Inflammatory macrophage (primary cell): ENCODE results near the gene SWT1.
A peak's percentile ranks its signal among the peaks of the same experiment; 100 is the strongest.
"Not testable (repeated sequence)": the region's sequence is repeated elsewhere in the genome, so short reads cannot be mapped to it uniquely, and the experiment has no call there.

ENCODE experiments used
- DNase-seq, 2 donors: peaks; one replicate each; pipeline ENCODE4 v3.0.0-alpha.2; 2020 to 2022

The SWT1 gene

DNA sequence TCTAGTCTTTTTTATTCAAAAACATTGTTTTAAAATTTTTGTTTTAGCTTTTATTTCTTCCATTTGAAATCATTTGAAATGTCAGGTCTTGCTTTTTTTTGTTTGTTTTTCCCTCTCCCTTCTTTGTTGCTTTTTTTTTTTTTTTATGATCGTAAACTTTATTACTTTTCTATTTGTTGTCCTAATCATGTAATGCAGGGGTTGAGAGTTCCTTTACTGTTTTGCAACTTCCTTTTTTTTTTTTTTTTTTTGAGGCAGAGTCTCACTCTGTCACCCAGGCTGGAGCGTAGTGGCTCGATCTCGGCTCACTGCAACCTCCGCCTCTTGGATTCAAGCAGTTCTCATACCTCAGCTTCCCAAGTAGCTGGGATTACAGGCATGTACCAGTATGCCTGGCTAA is 135.3 kb downstream of the SWT1 start:
- peak; percentile 55 to 72 for DNase-seq

DNA sequence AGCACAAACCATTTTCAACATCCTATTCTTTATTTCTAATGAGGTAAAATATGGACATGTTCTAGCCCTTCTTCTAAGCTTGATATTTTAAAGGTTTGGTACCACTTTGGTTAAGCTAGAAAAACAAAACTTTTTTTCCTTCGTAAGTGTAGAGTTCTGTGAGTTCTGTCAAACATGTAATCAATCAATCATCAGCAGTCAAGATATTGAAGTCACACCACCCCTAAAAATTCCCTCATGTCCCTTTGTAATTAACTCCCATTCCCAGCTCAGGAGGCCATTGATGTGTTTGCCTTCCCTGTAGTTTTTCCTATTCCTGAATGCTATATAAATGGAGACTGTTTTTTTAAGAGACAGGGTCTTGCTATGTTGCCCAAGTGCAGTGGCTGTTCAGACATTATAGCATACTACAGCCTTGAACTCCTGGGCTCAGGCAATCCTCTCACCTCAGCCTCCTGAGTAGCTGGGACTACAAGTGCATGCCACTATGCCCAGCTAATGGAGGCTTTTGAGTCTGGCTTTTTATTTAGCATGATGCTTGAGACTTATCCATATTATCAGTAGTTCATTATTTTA is 137.1 kb downstream of the SWT1 start:
- no peak for DNase-seq

DNA sequence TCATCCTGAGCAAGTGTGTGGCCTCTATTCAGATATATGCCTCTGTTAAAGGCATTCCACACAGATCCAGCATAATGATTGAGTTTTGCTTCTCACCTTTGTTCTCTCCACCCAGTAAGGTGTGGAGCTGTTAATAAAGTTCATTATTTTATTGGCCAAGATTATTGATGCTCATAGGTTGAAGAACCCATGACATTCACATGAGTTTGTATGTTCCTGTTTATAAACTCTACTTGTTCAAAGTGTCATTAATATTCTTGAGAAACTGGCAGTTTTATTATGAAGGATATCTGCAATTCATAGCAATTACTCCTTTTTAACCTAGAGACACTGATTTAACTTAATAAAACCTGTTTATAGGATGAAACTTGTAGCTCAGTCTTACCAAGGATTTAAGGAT is 138.1 kb downstream of the SWT1 start:
- DNase-seq = no peak

DNA sequence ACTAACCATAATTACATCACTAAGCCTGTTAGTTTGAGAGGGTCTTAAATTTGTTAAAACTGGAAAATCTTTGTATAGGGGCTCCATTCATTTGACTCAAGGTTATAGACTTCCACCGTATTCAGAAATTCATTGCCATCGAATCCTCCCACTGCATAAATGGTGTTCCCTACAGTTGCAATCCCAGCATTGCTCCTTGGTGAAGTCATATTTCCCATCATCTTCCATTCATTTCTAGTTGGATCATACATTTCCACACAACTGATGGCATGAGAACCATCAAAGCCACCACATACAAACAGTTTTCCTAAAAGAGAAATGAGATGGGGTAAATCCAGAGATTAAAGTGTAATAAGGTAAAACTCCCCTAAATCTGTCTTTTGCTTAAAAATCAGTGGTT is 141.0 kb downstream of the SWT1 start:
- no peak for DNase-seq

DNA sequence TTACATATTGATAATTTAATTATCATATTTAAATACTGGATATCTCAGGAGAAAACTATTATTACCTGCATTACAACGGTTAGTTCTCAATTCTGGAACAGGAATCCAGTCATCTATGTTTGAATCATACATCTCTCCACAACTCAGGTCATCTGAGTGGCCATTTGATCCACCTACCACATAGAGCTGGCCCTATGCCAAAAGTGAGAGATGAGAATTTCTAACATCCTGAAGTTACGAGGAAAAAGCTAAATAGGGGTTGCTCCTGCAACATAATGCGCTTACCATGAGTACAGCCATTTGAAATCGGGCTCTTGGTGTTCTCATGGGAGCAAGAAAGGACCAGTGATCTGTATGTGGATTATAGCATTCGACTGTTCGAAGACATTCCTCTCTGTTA is 143.2 kb downstream of the SWT1 start:
- DNase-seq = no peak

DNA sequence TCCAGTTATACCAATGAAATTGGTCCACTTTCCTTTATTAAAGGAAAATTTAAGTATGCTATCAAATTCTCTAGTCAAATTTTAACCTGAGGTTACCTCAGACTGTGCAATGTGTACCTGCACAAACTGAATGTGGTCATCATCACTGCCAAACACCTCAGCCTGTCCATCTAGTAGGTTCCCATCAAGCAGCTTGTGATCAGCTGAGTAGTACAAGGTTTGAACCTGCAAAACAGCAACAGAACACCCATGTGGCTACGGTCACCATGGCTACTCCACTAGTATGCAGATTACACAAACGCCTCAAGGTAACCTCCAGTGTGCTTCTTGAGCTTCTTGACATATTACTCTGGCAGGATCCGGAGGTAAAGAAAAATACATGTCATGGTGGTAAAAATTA is 148.5 kb downstream of the SWT1 start:
- DNase-seq = no peak

DNA sequence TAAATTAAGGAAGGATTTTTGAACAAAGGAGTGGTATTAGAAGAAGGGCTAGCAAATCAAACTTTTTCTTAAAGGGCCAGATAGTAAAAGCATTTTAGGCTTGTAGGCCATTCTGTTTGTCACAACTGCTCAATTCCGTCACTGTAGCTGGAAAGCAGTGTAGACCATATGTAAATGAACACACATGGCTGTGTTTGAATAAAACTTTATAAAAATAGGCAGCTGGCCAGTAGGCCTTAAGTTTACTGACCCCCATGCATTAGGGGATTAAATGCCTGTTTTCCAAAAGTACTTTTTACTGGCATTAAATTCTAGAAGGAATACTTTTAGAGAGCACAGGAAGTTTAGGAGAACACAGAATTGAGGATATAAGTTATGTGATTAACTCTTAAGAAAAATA is 151.2 kb downstream of the SWT1 start:
- DNase-seq = no peak

DNA sequence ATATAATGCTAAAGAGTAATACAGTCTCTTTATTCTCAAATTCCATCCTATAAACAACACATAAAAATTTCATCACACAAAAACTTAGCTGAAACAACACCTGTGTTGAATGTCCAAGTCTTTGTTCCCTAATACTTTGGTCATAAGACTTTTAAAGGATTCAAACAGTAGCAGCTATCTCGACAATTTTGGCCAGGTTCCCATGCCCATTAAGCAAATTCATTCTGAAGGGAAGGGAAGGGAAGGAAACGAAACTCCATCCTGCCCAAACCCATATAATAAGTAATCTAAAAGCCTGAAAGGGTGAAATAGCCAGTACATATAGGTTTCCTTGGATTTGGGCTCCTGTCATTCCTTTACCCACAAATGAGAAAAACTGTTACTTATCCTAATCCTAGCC is 152.6 kb downstream of the SWT1 start:
- no peak for DNase-seq

DNA sequence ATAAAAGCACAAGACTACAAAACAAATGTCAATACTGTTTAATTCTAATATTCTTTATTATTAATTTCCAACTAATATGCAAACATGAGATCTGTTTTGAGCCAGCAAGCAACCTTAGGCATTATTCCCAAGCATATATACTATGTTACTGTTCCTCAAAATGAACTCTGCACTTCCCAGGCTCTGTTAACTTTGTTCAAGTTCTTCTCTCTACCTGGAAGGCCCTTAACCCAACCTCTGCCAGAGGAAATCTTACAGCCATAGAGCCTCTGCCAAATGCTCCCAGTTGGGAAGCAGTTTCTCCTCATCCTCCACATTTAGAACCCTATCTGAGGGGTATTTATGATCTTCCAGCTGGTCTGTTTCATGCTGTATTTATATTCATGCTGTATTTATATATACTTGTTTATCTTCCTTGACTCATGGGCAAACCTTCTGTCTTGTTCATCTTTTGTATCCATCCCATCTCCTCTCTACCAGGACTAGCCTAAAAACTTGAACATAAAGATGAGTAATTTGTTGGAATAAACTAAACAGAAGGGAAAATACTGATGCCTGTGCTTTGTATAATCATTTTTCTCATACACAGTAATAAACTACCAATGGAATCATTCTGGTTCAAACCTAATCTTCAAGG is 154.7 kb downstream of the SWT1 start:
- no peak for DNase-seq

DNA sequence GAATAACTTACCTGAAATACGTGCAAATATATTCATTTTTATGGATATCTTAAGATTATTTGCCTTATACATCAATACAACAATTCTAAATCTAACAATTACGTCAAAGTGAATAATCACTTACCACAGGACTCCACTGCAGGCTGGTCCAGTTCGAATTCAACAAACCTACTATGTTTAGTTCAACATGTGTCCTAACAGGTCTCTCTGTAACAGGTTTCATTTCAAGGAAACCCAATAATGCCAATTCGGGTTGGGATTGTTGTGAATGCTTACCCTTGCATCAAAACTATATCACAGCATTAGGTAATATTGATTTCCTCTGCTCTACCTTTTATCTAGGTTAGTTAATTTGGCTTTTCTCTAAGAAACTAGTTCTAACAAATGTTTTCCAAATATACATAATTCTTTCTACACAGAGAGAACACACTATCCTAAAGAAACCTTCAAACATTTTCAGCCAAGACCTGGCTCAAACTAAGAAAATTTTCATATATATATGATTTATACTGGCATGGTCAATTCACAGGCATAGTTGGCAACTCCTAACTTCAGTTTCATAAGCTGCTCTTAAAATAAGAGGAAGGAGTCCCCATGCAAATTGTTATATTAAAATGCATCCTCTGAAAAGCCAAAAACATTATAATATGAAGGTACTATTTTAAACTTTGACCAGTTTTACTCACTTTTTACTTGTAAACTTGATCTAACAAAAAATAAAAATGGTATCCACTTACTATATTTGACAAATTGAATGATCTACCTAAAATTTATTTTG is 155.6 kb downstream of the SWT1 start:
- no peak for DNase-seq

DNA sequence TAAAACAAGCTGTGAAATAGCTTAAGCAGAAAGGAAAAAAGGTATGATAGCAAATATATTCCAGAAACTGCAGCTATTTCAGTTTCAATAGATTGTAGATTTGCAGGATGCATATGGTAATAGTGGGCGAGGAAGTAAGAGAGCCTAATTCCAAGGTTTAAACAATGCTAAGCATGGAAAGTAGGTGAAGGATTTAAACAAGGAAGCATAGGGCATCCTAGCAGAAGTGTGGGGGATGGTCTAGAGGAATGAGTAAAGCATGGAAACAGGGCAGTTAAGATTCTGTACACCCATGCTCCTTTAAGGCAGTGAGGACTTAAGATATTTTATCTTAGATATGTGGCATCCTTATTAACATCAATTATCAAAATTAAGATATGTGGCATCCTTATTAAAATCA is 157.4 kb downstream of the SWT1 start:
- peak in 1 of 2 donors; percentile 10 for DNase-seq

DNA sequence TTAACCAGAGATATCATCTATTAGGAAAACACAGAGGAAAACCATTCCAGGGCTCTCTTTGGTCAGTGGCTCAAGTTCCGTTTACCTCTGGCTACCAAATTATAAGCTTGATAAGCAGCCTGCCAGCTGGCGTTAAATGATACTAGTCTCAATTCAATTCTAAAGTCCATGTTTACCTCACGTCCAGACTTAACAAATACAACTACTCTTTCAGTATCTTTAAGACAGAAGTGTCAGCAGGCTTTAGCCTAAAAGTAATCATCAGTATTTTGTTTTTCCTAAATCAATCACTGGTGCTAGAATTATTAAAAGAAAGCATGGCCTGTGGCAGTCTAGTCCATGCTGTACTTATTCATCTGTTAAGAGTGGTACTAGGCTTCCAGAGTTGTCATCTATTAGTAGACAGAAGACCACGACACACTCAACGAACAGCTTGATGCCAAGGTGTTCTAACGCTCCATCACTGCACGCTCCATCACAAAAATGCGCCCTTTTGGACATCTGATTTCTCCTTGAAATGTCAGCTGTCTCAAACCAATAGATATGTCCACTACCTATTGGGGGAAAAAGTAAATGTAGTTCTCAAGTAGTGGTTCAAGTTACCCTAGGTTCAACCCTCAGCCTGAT is 158.6 kb downstream of the SWT1 start:
- DNase-seq = no peak

DNA sequence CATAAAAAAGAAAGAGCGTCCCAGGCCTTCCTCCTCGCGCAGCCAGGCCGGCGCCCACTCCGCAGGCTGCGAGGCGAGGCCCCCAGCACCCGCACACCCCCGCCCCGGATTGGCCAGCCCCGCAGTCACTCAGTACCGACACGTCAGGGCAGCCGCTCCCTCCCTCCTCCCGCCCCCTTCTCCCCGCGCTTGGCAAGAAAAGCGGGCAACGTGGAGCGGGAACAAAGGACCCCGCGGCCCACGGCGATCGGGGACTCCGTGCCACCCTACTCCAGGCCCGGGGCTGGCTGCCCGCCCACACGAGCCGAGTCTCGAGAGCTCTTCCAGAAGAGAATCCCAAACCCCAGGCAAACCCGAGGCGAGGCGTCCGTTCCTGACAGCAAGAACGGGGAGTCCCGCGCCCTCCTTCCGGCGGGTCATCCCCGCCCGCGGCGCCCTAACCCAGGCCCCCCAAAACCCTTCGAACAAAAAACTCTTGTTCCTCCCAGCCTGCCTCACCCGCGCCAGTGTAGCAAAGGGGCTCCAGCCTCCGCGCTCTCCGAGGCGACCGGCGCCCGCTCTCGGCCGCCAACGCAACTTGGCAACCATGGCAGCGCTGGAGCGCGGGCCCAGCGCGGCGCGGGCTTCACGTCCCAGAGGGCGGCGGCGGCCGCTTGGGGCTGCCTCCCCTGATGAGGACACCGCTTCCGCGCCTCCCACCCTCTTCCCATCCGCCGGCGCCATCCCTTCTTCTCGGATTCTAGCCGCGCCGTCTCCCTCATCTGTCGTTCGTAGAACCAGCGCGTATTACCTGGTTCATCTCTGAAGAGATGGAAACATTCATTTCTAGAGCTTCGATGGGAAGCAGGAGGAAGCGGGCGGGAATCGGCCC is 159.4 kb downstream of the SWT1 start:
- DNase-seq = peak; percentile 86 to 90

DNA sequence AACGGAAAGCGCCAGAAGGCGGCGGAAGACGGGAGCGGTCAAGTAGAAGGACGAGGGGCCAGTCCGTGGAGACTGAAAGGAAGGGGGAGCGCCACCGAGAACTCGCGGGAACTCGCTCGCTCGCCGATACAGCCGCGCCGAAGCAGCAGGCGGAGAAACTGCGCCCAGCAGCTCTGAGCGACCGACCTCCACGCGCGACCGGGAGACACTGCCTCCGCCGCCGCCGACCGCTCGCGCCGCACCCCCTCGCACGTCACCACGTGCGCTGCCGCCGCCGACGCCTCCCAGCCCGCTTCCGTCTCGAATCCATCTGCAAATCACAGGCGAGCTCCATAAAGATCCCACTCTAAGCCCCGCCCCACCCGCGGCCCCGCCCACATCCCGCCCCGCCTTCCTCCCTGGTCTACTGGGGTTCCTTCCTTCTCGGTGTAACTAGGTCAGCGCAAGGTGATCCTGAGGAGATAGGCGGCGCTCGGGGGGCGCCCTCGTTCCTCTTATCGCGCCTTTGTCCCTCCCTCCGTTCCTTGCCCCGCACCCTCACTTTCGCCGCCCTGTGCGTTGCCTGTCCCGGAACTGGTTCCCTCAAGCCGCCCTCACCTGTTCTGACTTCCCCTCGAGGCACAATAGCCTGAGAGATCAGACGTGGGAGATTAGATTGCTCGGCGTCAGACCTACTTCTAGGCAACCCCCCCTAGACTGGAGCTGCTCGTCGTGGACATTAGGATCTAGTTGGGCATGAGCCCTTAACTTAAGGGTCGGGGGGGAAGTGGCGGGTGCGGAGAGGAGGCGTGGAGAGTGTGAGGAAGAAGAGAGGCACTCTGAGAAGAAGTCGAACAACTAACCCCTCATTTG is 160.3 kb downstream of the SWT1 start, which contains the start of gene IVNS1ABP:
IVNS1ABP (minus strand) TSS at position 210 of the 852 bp plus-strand sequence. CDS start 7,750 bp downstream, outside the sequence.
- DNase-seq = peak; percentile 95 to 96

DNA sequence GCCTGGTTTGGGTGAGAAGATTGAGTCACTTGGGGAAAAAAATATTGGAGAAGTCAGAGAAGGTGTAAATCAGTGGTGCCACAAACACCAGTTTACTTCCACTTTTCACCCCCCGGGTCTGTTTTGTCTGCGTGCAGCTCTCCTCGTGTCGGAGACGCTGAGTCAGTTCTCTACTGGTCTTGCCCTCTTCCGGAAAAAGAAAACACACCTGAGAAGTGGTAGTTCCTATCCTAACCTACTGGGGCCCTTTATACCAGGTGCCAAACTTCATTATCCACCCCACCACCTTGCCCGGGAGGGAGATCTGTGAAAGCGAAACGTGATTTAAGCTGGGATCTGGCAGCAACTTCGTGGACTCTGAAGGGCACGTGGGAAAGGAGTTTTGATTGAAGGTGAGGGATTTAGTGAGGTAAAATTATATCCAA is 160.9 kb downstream of the SWT1 start:
- DNase-seq = peak; percentile 79 to 80

DNA sequence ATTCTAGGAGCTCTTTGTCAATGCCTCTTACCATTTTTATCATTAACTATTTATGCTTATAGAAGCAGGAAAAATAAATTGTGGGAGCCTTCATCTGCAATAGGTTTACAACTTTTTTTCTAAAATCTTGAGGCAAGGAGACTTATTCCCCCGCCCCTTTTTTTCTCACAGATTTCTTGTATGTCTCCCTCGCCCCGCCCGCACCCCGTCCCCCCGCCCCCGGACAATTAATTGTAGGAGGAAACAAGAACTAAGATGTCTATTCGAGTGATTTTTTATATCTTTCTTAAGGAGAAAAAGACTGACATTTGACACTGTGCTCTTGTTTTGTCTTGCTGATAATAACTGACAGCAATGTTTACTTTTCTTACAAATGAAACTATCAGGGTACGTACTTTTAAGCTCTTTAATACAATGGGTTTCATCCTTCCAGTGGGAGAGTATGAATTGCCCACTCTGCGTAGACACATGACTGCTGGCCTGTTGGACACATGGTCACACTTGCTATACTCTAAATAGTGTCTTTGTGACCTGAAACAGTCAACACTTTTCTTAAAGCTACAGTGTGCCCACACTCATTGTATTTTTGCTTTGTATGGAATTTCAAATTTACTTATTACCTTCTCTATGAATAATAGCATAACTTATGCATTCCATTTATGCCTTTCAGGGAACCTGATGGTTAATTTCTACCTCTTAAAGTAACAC is 161.6 kb downstream of the SWT1 start:
- no peak for DNase-seq

DNA sequence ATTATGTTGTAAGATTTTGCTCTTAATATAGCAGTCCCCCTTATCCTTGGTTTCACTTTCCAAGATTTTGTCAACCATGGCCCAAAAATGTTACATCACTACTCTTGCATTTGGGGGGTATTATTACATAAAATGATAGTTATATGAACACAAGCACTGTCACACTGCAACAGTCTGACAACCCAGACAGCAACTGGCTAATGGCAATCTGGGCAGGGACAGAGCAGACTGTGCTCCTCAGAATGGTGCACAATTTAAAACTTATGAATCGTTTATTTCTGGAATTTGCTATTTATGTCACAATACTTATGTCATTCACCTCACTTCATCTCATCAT is 162.1 kb downstream of the SWT1 start:
- DNase-seq = no peak

DNA sequence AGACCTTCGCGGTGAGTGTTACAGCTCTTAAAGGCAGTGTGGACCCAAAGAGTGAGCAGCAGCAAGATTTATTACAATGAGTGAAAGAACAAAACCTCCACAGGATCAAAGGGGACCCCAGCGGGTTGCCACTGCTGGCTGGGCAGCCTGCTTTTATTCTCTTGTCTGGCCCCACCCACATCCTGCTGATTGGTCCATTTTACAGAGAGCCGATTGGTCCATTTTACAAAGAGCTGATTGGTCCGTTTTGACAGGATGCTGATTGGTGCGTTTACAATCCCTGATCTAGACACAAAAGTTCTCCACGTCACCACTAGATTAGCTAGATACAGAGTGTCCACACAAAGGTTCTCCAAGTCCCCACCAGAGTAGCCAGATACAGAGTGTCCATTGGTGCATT is 164.1 kb downstream of the SWT1 start:
- DNase-seq = not testable (repeated sequence)

DNA sequence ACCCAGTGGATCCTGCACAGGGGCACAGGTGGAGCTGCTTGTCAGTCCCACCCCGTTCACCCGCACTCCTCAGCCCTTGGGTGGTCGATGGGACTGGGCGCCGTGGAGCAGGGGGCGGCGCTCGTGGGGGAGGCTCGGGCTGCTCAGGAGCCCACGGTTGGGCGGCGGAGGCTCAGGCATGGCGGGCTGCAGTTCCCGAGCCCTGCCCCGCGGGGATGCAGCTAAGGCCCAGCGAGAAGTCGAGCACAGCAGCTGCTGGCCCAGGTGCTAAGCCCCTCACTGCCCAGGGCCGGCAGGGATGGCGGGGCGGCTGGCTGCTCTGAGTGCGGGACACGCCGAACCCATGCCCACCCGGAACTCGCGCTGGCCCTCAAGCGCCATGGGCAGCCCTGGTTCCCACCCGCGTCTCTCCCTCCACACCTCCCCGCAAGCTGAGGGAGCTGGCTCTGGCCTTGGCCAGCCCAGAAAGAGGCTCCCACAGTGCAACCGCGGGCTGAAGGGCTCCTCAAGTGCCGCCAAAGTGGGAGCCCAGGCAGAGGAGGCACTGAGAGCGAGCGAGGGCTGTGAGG is 164.8 kb downstream of the SWT1 start:
- not testable (repeated sequence) for DNase-seq

DNA sequence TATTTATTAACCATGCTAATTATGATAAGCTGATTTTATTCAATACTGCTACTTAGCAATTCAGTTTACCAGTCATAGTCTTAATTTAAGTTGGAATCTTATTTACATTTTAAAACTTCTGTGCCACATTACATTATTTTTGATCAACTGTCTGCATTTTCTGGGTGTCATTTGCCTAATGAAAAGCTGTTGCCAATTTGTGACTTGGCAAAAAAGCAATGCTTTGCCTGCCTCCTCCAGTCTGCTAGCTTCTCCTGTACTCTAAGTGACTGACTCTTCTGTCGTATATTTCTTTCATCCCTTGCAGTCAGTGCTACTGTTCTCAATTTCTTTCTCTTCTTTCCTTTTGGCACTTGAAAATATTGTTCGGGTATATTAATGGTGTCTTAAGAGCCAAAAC is 165.7 kb downstream of the SWT1 start:
- no peak for DNase-seq

DNA sequence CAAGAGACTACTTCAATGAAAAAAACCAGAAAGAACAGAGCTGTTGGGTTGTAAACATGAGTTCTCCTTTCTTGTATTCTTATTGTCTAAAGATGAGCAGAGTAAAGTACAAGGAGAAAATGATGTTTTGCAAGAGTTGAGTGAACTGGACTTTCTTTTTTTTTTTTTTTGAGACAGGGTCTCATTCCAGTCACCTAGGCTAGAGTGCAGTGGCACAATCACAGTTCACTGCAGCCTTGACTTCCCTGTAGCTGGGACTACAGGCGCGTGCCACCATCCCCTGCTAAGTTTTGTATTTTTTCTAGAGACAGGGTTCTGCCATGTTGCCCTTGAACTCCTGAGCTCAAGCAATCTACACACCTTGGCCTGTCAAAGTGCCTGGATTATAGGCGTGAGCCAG is 167.2 kb downstream of the SWT1 start:
- DNase-seq = no peak
